Ascending aorta (tissue), 2 donors: Measurements from ENCODE around the gene RASSF3. TPM values are rescaled to one million over a fixed set of nuclear protein-coding genes. Genes with fewer than 3 reads are reported as not detected.

ENCODE experiments used
- DNase-seq, 2 donors: peaks; one replicate each; pipeline ENCODE4 v3.0.0-alpha.2; 2019; ENCODE audit warnings: low spot score in 2 of 2
- H3K27ac ChIP-seq, 2 donors: fragments of 200-600 bp; sonication (generic); one replicate each; pipeline ENCODE4 v1.5.1; 2016 to 2017; ENCODE audit warnings: mild to moderate bottlenecking in 1 of 2
- H3K27me3 ChIP-seq: fragments of 200-600 bp; sonication (generic); one replicate; pipeline ENCODE4 v1.5.1; 2017
- H3K36me3 ChIP-seq, 2 donors: fragments of 200-600 bp; sonication (generic); one replicate each; pipeline ENCODE4 v1.5.1; 2016
- H3K4me1 ChIP-seq, 2 donors: fragments of 200-600 bp; sonication (generic); one replicate each; pipeline ENCODE4 v1.5.1; 2016 to 2017; ENCODE audit warnings: mild to moderate bottlenecking in 1 of 2
- H3K4me3 ChIP-seq, 2 donors: fragments of 200-600 bp; sonication (generic); one replicate each; pipeline ENCODE4 v1.5.1; 2016 to 2017; ENCODE audit warnings: mild to moderate bottlenecking in 1 of 2
- H3K9me3 ChIP-seq, 2 donors: fragments of 200-600 bp; sonication (generic); one replicate each; pipeline ENCODE4 v1.5.1; 2016
- CTCF ChIP-seq, 3 experiments: fragments of 200-600 bp in 2 of 3; fragments of 450-650 bp in 1 of 3; sonication (generic) in 2 of 3; IDR thresholded peaks; one replicate each; pipeline ENCODE4 v1.5.1; 2016 to 2019; ENCODE audit warnings: antibody characterized with exemption in 3 of 3, mild to moderate bottlenecking in 1 of 3, moderate library complexity in 1 of 3
- intact Hi-C: fragments of 100-400 bp; cut with DNase I; formaldehyde crosslinking; loops from one replicate; pipeline ENCODE4 v1.15.1; 2023
- total RNA-seq: library from RNA; depleted of rRNA; stranded (reverse); fragments of >200 nt; gene quantifications from one replicate; pipeline ENCODE4 v1.1.0, GENCODE V29; 2016

RASSF3 gene
- total RNA-seq, 1 donor from 2014 or later: 79.6 TPM

GRCh38 chr12:64746663-64747062, 136.4 kb downstream of the RASSF3 start:
- TF ChIP-seq CTCF (IDR thresholded peaks at IDR 0.05): no peak
- peaks cover 11 to 64% of the 10 kb centered on the region in 2 donors for H3K36me3 ChIP-seq
- peaks cover 0 to 7% of the 10 kb centered on the region in 2 donors for H3K4me1 ChIP-seq
- H3K9me3 ChIP-seq: no peaks in the 10 kb centered on the region
- intact Hi-C loops: no loop called here
- H3K27me3 ChIP-seq: no peaks in the 10 kb centered on the region
- H3K27ac ChIP-seq: no peak overlapping the region
- no peak for DNase-seq
- no peak overlapping the region for H3K4me3 ChIP-seq

Other genes with a start within 250 kb of the RASSF3 start
- not detected for gene C12orf56, start 219.7 kb upstream of the RASSF3 start, total RNA-seq
- gene XPOT, start 206.1 kb upstream of the RASSF3 start, total RNA-seq: 24.5 TPM
- 3.9 TPM for gene TBK1, start 158.4 kb upstream of the RASSF3 start, total RNA-seq
- gene GNS, start 148.9 kb downstream of the RASSF3 start, total RNA-seq: 105 TPM
- gene TBC1D30, start 214.2 kb downstream of the RASSF3 start, total RNA-seq: 53.0 TPM